Measurements from ENCODE around the gene MTHFD1L. TPM values are rescaled to one million over a fixed set of nuclear protein-coding genes. Genes with fewer than 3 reads are reported as not detected.

Gene MTHFD1L
- total and polyA plus RNA-seq, 2 donors (not counting 3 experiments of a cell fraction or from before 2014, with no cell fraction given) = 40.2 to 120 TPM

DNA sequence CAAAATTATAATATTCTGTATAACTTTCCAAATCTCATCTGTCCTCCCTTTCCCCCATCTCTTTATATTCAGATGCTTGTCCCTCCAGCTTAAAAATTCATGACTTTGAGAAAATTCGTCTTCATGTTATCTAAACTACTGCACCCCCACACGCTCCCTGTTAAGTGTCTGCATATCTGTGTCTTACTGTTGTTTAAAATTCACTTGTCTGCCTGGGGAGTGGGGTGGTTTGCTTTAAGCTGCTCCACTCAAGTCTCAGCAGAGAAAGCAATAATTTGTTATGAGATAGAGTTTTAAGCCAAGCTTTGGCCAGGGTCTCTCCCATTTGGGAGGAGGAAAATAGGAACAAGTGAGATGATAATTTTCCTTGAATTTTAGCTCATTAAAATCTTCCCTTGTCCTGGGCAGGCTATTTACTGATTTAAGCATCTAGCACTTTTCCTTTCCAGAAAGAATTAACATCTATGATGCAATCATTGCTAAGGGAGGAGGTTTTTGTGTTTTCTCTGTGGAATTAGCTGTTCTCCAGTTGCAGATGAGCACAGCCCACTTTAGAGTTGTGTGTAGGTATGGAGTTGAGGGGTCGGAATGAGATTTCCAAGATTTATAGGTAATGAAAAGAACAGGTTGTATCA is 36.8 kb downstream of the MTHFD1L start:
- no peaks in the 10 kb centered on the region for H3K27me3 ChIP-seq (ENCODE audit: control insufficient read depth in 2 of 2, insufficient read depth in 2 of 2, low read length in 2 of 2)
- no peak overlapping the region for H3K9ac ChIP-seq (replicated peaks; ENCODE audit: extremely low read depth, insufficient read depth, low read length)
- BruUV-seq (replicated peaks) = no TSS peak
- H3K4me2 ChIP-seq (ENCODE audit: insufficient read depth, low read length) = no peak overlapping the region
- H3K27ac ChIP-seq (ENCODE audit: insufficient read depth, low read depth, low read length) = no peak overlapping the region
- H3K4me1 ChIP-seq (ENCODE audit: control insufficient read depth, extremely low read depth, insufficient read depth, low read length) = peaks cover 5% of the 10 kb centered on the region
- FAIRE-seq (no peak), DNase-seq (ENCODE audit: low read depth, low spot score) (no peak)
- intact Hi-C loops (cut with micrococcal nuclease) (no loop called here), dilution Hi-C loops (cut with MboI; ENCODE audit: extremely low pct_ligation_motif_present, low sequenced_read_pairs) (no loop called here)
- no peak overlapping the region for H3K4me3 ChIP-seq (replicated peaks in 1 of 3; ENCODE audit: insufficient read depth in 1 of 3, low read depth in 1 of 3, low read length in 3 of 3)
- ChIA-PET CTCF (interaction anchor here (1.1 to 4.1 kb wide), 3 partner anchors 11 to 112 kb away, joined by 3 to 23 read pairs (median 3); no protein-coding TSS in a partner anchor), POLR2A (no interaction called here)
- H3K79me2 ChIP-seq (ENCODE audit: control insufficient read depth, insufficient read depth, low read length) = peaks cover 4% of the 10 kb centered on the region
- peaks cover 9 to 11% of the 10 kb centered on the region in 2 experiments for H3K36me3 ChIP-seq (ENCODE audit: control insufficient read depth in 2 of 2, extremely low read depth in 1 of 2, insufficient read depth in 2 of 2, low read length in 2 of 2)
- no peak overlapping the region for H2AFZ ChIP-seq (ENCODE audit: low read depth, low read length)
- H3K9me3 ChIP-seq (replicated peaks; ENCODE audit: control insufficient read depth, insufficient read depth, low read length) = no peaks in the 10 kb centered on the region
- TF ChIP-seq, protein P1, sequence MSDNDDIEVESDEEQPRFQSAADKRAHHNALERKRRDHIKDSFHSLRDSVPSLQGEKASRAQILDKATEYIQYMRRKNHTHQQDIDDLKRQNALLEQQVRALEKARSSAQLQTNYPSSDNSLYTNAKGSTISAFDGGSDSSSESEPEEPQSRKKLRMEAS (IDR thresholded peaks at IDR 0.05; ENCODE audit: insufficient read depth, insufficient read length) = no peak
- TF ChIP-seq MYC (IDR thresholded peaks at IDR 0.05; ENCODE audit: low read depth, low read length) = no peak
- no peak for TF ChIP-seq EZH2 (IDR thresholded peaks at IDR 0.05; ENCODE audit: borderline replicate concordance, low read depth, low read length, severe bottlenecking)
- TF ChIP-seq FOS (IDR thresholded peaks at IDR 0.05; ENCODE audit: borderline replicate concordance, insufficient read depth, low read length) = no peak
- TF ChIP-seq POLR2A (IDR thresholded peaks at IDR 0.05; ENCODE audit: low read depth, low read length) = no peak
- TF ChIP-seq GATA2 (IDR thresholded peaks at IDR 0.05; ENCODE audit: insufficient read depth, insufficient read length, low read depth, low read length) = no peak
- no peak for TF ChIP-seq POLR2AphosphoS5 (IDR thresholded peaks at IDR 0.05; ENCODE audit: insufficient read depth, low read depth, low read length)
- TF ChIP-seq, protein P2, sequence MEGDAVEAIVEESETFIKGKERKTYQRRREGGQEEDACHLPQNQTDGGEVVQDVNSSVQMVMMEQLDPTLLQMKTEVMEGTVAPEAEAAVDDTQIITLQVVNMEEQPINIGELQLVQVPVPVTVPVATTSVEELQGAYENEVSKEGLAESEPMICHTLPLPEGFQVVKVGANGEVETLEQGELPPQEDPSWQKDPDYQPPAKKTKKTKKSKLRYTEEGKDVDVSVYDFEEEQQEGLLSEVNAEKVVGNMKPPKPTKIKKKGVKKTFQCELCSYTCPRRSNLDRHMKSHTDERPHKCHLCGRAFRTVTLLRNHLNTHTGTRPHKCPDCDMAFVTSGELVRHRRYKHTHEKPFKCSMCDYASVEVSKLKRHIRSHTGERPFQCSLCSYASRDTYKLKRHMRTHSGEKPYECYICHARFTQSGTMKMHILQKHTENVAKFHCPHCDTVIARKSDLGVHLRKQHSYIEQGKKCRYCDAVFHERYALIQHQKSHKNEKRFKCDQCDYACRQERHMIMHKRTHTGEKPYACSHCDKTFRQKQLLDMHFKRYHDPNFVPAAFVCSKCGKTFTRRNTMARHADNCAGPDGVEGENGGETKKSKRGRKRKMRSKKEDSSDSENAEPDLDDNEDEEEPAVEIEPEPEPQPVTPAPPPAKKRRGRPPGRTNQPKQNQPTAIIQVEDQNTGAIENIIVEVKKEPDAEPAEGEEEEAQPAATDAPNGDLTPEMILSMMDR (IDR thresholded peaks at IDR 0.05; ENCODE audit: extremely low read depth in 1 of 2, insufficient read depth in 1 of 2, low read depth in 1 of 2, low read length in 2 of 2) = no peak
- TF ChIP-seq JUN (IDR thresholded peaks at IDR 0.05; ENCODE audit: borderline replicate concordance, insufficient read depth, insufficient read length, low read depth) = no peak
- H4K20me1 ChIP-seq (replicated peaks; ENCODE audit: control insufficient read depth, extremely low read depth, insufficient read depth, low read length) = no peaks in the 10 kb centered on the region
- no peaks in the 10 kb centered on the region for H3K9me1 ChIP-seq (replicated peaks; ENCODE audit: control insufficient read depth, extremely low read depth, insufficient read depth, low read length)
